HG03280 (cell line): ENCODE results near the gene KRTAP10-1.

Source experiments
- ATAC-seq: cut with Tn5 transposase; IDR thresholded peaks from one replicate; pipeline ENCODE4 v1.9.1; 2021; ENCODE audit warnings: mild to moderate bottlenecking, moderate library complexity; ENCODE audit not compliant: unreplicated experiment

KRTAP10-1 gene

GRCh38 chr21:44492567-44493385 is 47.2 kb downstream of the KRTAP10-1 start:
- no peak for ATAC-seq

GRCh38 chr21:44490816-44491215 is 49.2 kb downstream of the KRTAP10-1 start:
- ATAC-seq: no peak

- no peak for ATAC-seq
These were observed 49.6 kb downstream of the KRTAP10-1 start for GRCh38 chr21:44490405-44490804.

GRCh38 chr21:44489962-44490361 is 50.0 kb downstream of the KRTAP10-1 start:
- no peak for ATAC-seq
